K562 (cell line): ENCODE data around the gene RHOC. TPM values are rescaled to one million over a fixed set of nuclear protein-coding genes. Genes with fewer than 3 reads are reported as not detected.

ENCODE experiments used
- ATAC-seq: fragments of 200-7000 bp; cut with Tn5 transposase; 3 replicates; pipeline ENCODE4 v1.9.1; 2020; ENCODE audit warnings: moderate library complexity
- BruUV-seq: library from RNA; stranded (reverse); fragments of 400-500 nt; replicated peaks from 2 replicates; lab custom pipeline; 2021; lab: Mats Ljungman, UMichigan
- CTCF ChIA-PET: fragments of 300-600 bp; formaldehyde crosslinking; extraction: SDS; loops from one replicate; lab custom pipeline; 2021; ENCODE audit warnings: low intra/inter-chr PET ratio; lab: Yijun Ruan, JAX
- POLR2A ChIA-PET: fragments of 300-600, 350-650 bp; sonication (Branson Sonifier 250); formaldehyde crosslinking; extraction: SDS; loops from one replicate; lab custom pipeline; 2021; ENCODE audit warnings: antibody characterized with exemption, inconsistent platforms; lab: Yijun Ruan, JAX
- DNase-seq, 4 experiments: peaks; one replicate each; pipeline versions ENCODE4 v3.0.0 to v3.0.0-alpha.2; 2011 to 2018; ENCODE audit warnings: low spot score in 3 of 4, mixed read lengths in 3 of 4; ENCODE audit errors: extremely low read depth in 1 of 4
- FAIRE-seq: peaks from 2 replicates; lab custom pipeline; 2011; peaks lifted over from hg19 to GRCh38; lab: Jason Lieb, UNC
- H2AFZ ChIP-seq: 2 replicates; pipeline ENCODE4 v1.6.0; 2011; ENCODE audit warnings: low read depth, low read length, control low read depth, inconsistent platforms
- H3K27ac ChIP-seq: fragments of 200-600 bp; 3 replicates; pipeline ENCODE4 v1.8.0; 2011; ENCODE audit warnings: low read depth, mild to moderate bottlenecking, control low read depth, inconsistent platforms, low read length, moderate library complexity, mixed read lengths; ENCODE audit errors: extremely low read depth
- H3K27me3 ChIP-seq, 2 experiments: fragments of 300-600 bp in 1 of 2; 2 replicates in 1 of 2; 3 replicates in 1 of 2; pipeline versions ENCODE4 v1.6.0 to v1.8.0; 2011; ENCODE audit warnings: inconsistent platforms in 2 of 2, low read length in 2 of 2, mild to moderate bottlenecking in 1 of 2, mixed read lengths in 1 of 2, moderate library complexity in 1 of 2; ENCODE audit not compliant: control insufficient read depth in 2 of 2, insufficient read depth in 2 of 2
- H3K36me3 ChIP-seq: fragments of 300-600 bp; 3 replicates; pipeline ENCODE4 v1.8.0; 2011; ENCODE audit warnings: mild to moderate bottlenecking, low read length, inconsistent platforms; ENCODE audit not compliant: control insufficient read depth, insufficient read depth
- H3K4me1 ChIP-seq, 2 experiments: fragments of 200-600 bp in 1 of 2; replicated peaks in 1 of 2; 2 replicates in 1 of 2; 3 replicates in 1 of 2; pipeline versions ENCODE4 v1.5.1 to v1.8.0; 2011; ENCODE audit warnings: inconsistent platforms in 2 of 2, low read length in 2 of 2, mild to moderate bottlenecking in 1 of 2, mixed read lengths in 1 of 2, moderate library complexity in 1 of 2; ENCODE audit not compliant: control insufficient read depth in 2 of 2, insufficient read depth in 2 of 2
- H3K4me2 ChIP-seq: 2 replicates; pipeline ENCODE4 v1.6.1; 2011; ENCODE audit warnings: low read length, control low read depth, inconsistent platforms, mixed read lengths; ENCODE audit not compliant: insufficient read depth
- H3K4me3 ChIP-seq: fragments of 200-600 bp; sonication (generic), shearing (Covaris generic); 2 replicates; pipeline ENCODE4 v1.5.1; 2016; ENCODE audit warnings: control low read depth, inconsistent platforms
- H3K79me2 ChIP-seq: fragments of 200-600 bp; 3 replicates; pipeline ENCODE4 v1.8.0; 2011; ENCODE audit warnings: low read length, inconsistent platforms; ENCODE audit not compliant: control insufficient read depth, insufficient read depth
- H3K9ac ChIP-seq, 2 experiments: 2 replicates each; pipeline versions ENCODE4 v1.6.0 to v1.6.1; 2011; ENCODE audit warnings: low read depth in 2 of 2, low read length in 2 of 2, control low read depth in 1 of 2, inconsistent platforms in 1 of 2, mild to moderate bottlenecking in 1 of 2, mixed read lengths in 1 of 2; ENCODE audit not compliant: insufficient read depth in 1 of 2
- H3K9me1 ChIP-seq: one replicate; pipeline ENCODE4 v1.6.0; 2011; ENCODE audit warnings: inconsistent platforms, mild to moderate bottlenecking, low read length, moderate library complexity; ENCODE audit not compliant: control insufficient read depth, insufficient read depth
- H3K9me3 ChIP-seq: replicated peaks from 2 replicates; pipeline ENCODE4 v1.5.1; 2011; ENCODE audit warnings: low read depth, low read length, inconsistent platforms; ENCODE audit not compliant: control insufficient read depth, insufficient read depth
- H4K20me1 ChIP-seq: replicated peaks from 2 replicates; pipeline ENCODE4 v1.6.1; 2011; ENCODE audit warnings: low read length, inconsistent platforms, mixed read lengths; ENCODE audit not compliant: control insufficient read depth, insufficient read depth
- ARNT ChIP-seq, 2 experiments: fragments of 450-650 bp; IDR thresholded peaks; 2 replicates each; pipeline ENCODE4 v1.6.1; 2016; ENCODE audit warnings: mild to moderate bottlenecking in 1 of 2
- CBX3 ChIP-seq, 2 experiments: IDR thresholded peaks; 1 replicate in 1 of 2; 2 replicates in 1 of 2; pipeline ENCODE4 v1.6.1; 2012; ENCODE audit warnings: inconsistent platforms in 2 of 2, low read length in 2 of 2, borderline replicate concordance in 1 of 2, control low read depth in 1 of 2
- CXXC5 ChIP-seq: fragments of 250-450 bp; sonication (Bioruptor Pico); IDR thresholded peaks from 2 replicates; pipeline ENCODE4 v1.8.0; 2022; ENCODE audit warnings: inconsistent platforms, mild to moderate bottlenecking, moderate library complexity
- DPF2 ChIP-seq: fragments of 450-650 bp; IDR thresholded peaks from 2 replicates; pipeline ENCODE4 v1.6.1; 2016
- FOXK2 ChIP-seq, 2 experiments: fragments of 450-650 bp; IDR thresholded peaks in 1 of 2; conservative IDR thresholded peaks in 1 of 2; 2 replicates each; pipeline ENCODE4 v1.6.1; 2016; ENCODE audit warnings: low read depth in 2 of 2, mild to moderate bottlenecking in 1 of 2
- HMBOX1 ChIP-seq: sonication (generic); IDR thresholded peaks from 2 replicates; pipeline ENCODE4 v1.6.1; 2016
- KAT8 ChIP-seq: fragments of 450-650 bp; IDR thresholded peaks from 2 replicates; pipeline ENCODE4 v1.6.1; 2016; ENCODE audit warnings: low read depth, mild to moderate bottlenecking
- MCM2 ChIP-seq: fragments of 450-650 bp; IDR thresholded peaks from 2 replicates; pipeline ENCODE4 v1.6.1; 2017; ENCODE audit warnings: low read depth, mild to moderate bottlenecking
- MYNN ChIP-seq, 2 experiments: sonication (generic); formaldehyde crosslinking in 1 of 2; IDR thresholded peaks; 2 replicates each; pipeline versions ENCODE4 v1.5.0 to v1.6.1; 2016 to 2020; ENCODE audit warnings: antibody characterized with exemption in 1 of 2, missing genetic modification reagents in 1 of 2
- NFYB ChIP-seq: IDR thresholded peaks from 2 replicates; pipeline ENCODE4 v1.6.1; 2011; ENCODE audit warnings: mild to moderate bottlenecking, moderate library complexity; ENCODE audit not compliant: insufficient read length; ENCODE audit errors: extremely low read depth
- PRDM10 ChIP-seq: fragments of 450-650 bp; IDR thresholded peaks from 2 replicates; pipeline ENCODE4 v1.6.1; 2018; ENCODE audit not compliant: partially characterized antibody
- SMAD4 ChIP-seq: fragments of 250-450 bp; sonication (Bioruptor Pico); conservative IDR thresholded peaks from 2 replicates; pipeline ENCODE4 v1.8.0; 2021; ENCODE audit warnings: inconsistent platforms, mild to moderate bottlenecking, moderate library complexity
- TSC22D4 ChIP-seq: fragments of 450-650 bp; IDR thresholded peaks from 2 replicates; pipeline ENCODE4 v1.6.1; 2016; ENCODE audit warnings: missing genetic modification characterization, missing biosample characterization, control low read depth
- ZNF584 ChIP-seq: fragments of 200-800 bp; sonication (Bioruptor generic); IDR thresholded peaks from 2 replicates; pipeline ENCODE4 v1.6.1; 2016; ENCODE audit warnings: low read depth, mild to moderate bottlenecking, missing genetic modification characterization, missing compliant biosample characterization
- ZNF644 ChIP-seq: fragments of 200-800 bp; sonication (Bioruptor generic); IDR thresholded peaks from 2 replicates; pipeline ENCODE4 v1.6.1; 2016; ENCODE audit warnings: low read depth, missing genetic modification characterization, missing compliant biosample characterization
- ZNF764 ChIP-seq: fragments of 250-450 bp; sonication (Bioruptor Pico); IDR thresholded peaks from 2 replicates; pipeline ENCODE4 v1.4.0; 2020; ENCODE audit warnings: low read depth, mild to moderate bottlenecking, moderate library complexity
- WGBS: fragments of 100-300 bp; shearing (Covaris generic); methylation state at CpG from one replicate; pipeline ENCODE4 v1.1.6; 2016; ENCODE audit warnings: low coverage, mixed read lengths; ENCODE audit not compliant: insufficient coverage; ENCODE audit errors: missing lambda C conversion rate; 5-methylcytosine and 5-hydroxymethylcytosine counted together
- in situ Hi-C: fragments of 300-500 bp; cut with MboI; formaldehyde crosslinking; loops from 4 replicates; pipeline ENCODE4 v1.15.0; 2018; ENCODE audit warnings: inconsistent platforms, mixed read lengths
- intact Hi-C: fragments of 100-400 bp; cut with micrococcal nuclease; formaldehyde crosslinking; loops from 2 replicates; pipeline ENCODE4 v1.14.2; 2022
- polyA plus RNA-seq, 8 experiments: library from polyadenylated mRNA; depleted of rRNA in 4 of 8; stranded (reverse) in 5 of 8; unstranded in 3 of 8; fragments of >200 nt; fragmentation: Nextera tagmentation in 2 of 8; fragmentation: Illumina TruSeq in 1 of 8; extraction: Ambion mirVana in 2 of 8; extraction: Trizol in 1 of 8; gene quantifications; 2 replicates each; pipeline versions ENCODE4 v1.2.1 to v1.2.3, GENCODE V29; 2011 to 2014; ENCODE audit warnings: inconsistent platforms in 1 of 8, missing spikeins in 1 of 8
- total RNA-seq, 7 experiments: library from RNA; depleted of rRNA in 6 of 7; stranded (reverse); fragments of >200 nt in 6 of 7; fragmentation: Illumina TruSeq in 2 of 7; extraction: Trizol in 2 of 7; gene quantifications; 2 replicates each; pipeline versions ENCODE4 v1.2.1 to v1.2.3, GENCODE V29; 2011 to 2021; ENCODE audit warnings: low replicate concordance in 1 of 7
- TF ChIP-seq, protein P1 (sequence below): fragments of 250-450 bp; sonication (Bioruptor Pico); IDR thresholded peaks from 2 replicates; pipeline ENCODE4 v1.8.0; 2021; ENCODE audit warnings: borderline replicate concordance, mild to moderate bottlenecking, moderate library complexity; ENCODE audit not compliant: poor library complexity, severe bottlenecking

RHOC gene
- total and polyA plus RNA-seq, 9 of the 15 experiments (the other 6 are each of a cell fraction or from before 2014, with no cell fraction given), result 35.2 to 364 (median 204) TPM

DNA sequence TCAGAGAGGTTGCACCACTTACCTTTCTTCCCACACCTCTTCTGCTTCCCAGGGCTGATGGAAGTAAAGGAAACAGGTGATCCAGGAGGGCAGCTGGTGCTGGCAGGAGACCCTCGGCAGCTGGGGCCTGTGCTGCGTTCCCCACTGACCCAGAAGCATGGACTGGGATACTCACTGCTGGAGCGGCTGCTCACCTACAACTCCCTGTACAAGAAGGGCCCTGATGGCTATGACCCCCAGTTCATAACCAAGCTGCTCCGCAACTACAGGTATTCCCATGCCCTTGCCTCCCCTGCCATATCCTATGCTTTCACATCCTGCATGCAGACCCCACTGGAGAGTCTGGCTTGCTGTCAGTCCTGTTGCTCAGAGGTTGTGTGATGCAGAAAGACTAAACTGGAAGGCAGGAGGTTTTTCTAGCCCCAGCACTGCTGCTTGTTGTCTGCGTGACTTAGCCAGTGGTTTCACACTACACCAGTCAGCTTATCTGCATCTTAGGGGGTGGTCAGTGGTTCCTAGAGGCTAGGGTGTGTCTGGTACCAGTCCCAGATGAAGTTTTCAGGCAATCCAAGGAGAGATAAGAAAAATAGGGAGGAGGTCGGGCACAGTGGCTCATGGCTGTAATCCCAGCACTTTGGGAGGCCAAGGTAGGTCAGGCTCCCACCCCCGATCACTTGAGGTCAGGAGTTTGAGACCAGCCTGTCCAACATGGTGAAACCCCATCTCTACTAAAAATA, 10.2 kb downstream of the RHOC start:
- H3K36me3 ChIP-seq, result peaks cover 85% of the 10 kb centered on the region
- no peaks in the 10 kb centered on the region for H4K20me1 ChIP-seq
- POLR2A ChIA-PET, result interaction anchor here (0.6 to 8.7 kb wide), 11 partner anchors 8 to 376 kb away, joined by 3 to 104 read pairs (median 5); partner anchors contain the start of genes LRIG2 and MOV10
- intact Hi-C loops, result no loop called here
- H3K9me3 ChIP-seq, result no peaks in the 10 kb centered on the region
- H3K9ac ChIP-seq, result peak overlapping the region in 1 of 2 experiments; percentile 15; a peak in 2 of 4 replicates
- DNase-seq, result peak in 3 of 4 experiments; percentile 41 to 69 (median 69)
- H3K9me1 ChIP-seq, result peaks cover 1% of the 10 kb centered on the region
- no peaks in the 10 kb centered on the region for H3K27me3 ChIP-seq
- no TSS peak for BruUV-seq
- peaks cover 54 to 63% of the 10 kb centered on the region in 2 experiments for H3K4me1 ChIP-seq
- H3K4me3 ChIP-seq, result no peak overlapping the region
- CTCF ChIA-PET, result no interaction called here
- H3K4me2 ChIP-seq, result no peak overlapping the region; the same call in 1 of the 2 replicates
- ATAC-seq, result no peak
- FAIRE-seq, result peak; percentile 81
- in situ Hi-C loops, result no loop called here
- peaks cover 20% of the 10 kb centered on the region for H3K79me2 ChIP-seq
- no peak overlapping the region for H2AFZ ChIP-seq
- peak overlapping the region; percentile 40; the same call in 1 of the 3 replicates for H3K27ac ChIP-seq
- WGBS, result 57% methylated on average over 7 of the region's 7 CpGs
- TF ChIP-seq PRDM10 (peak; percentile 73), CXXC5 (CRISPR knock-in tag) (0 out of 2 replicates have a peak, but pooled peaks have one; percentile 34), ZNF644 (tag) (no peak), NFYB (no peak), DPF2 (peak; percentile 49), HMBOX1 (peak; percentile 81), MCM2 (no peak), SMAD4 (no peak), ZNF584 (CRISPR knock-in tag) (no peak), FOXK2 (conservative IDR thresholded peaks at IDR 0.05 in 1 of 2, IDR thresholded peaks at IDR 0.05 in 1 of 2; ENCODE audit: low read depth in 2 of 2) (peak in 1 of 2 experiments; percentile 28; a peak in 1 of 4 replicates), TSC22D4 (tag) (no peak), CBX3 (IDR thresholded peaks at IDR 0.05; ENCODE audit: borderline replicate concordance in 1 of 2, low read length in 2 of 2) (no peak), MYNN (IDR thresholded peaks at IDR 0.05) (0 out of 2 replicates have a peak, but pooled peaks have one; percentile 9), MYNN (CRISPR knock-in tag; IDR thresholded peaks at IDR 0.05) (no peak), ARNT (IDR thresholded peaks at IDR 0.05) (no peak), ZNF764 (no peak), KAT8 (no peak)
- TF ChIP-seq, protein P1, sequence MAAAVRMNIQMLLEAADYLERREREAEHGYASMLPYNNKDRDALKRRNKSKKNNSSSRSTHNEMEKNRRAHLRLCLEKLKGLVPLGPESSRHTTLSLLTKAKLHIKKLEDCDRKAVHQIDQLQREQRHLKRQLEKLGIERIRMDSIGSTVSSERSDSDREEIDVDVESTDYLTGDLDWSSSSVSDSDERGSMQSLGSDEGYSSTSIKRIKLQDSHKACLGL (CRISPR knock-in tag), result no peak
